ENCODE measurements around the gene RPGR. TPM values are rescaled to one million over a fixed set of nuclear protein-coding genes. Genes with fewer than 3 reads are reported as not detected.
A peak's percentile ranks its signal among the peaks of the same experiment; 100 is the strongest.

Gene RPGR, protein sequence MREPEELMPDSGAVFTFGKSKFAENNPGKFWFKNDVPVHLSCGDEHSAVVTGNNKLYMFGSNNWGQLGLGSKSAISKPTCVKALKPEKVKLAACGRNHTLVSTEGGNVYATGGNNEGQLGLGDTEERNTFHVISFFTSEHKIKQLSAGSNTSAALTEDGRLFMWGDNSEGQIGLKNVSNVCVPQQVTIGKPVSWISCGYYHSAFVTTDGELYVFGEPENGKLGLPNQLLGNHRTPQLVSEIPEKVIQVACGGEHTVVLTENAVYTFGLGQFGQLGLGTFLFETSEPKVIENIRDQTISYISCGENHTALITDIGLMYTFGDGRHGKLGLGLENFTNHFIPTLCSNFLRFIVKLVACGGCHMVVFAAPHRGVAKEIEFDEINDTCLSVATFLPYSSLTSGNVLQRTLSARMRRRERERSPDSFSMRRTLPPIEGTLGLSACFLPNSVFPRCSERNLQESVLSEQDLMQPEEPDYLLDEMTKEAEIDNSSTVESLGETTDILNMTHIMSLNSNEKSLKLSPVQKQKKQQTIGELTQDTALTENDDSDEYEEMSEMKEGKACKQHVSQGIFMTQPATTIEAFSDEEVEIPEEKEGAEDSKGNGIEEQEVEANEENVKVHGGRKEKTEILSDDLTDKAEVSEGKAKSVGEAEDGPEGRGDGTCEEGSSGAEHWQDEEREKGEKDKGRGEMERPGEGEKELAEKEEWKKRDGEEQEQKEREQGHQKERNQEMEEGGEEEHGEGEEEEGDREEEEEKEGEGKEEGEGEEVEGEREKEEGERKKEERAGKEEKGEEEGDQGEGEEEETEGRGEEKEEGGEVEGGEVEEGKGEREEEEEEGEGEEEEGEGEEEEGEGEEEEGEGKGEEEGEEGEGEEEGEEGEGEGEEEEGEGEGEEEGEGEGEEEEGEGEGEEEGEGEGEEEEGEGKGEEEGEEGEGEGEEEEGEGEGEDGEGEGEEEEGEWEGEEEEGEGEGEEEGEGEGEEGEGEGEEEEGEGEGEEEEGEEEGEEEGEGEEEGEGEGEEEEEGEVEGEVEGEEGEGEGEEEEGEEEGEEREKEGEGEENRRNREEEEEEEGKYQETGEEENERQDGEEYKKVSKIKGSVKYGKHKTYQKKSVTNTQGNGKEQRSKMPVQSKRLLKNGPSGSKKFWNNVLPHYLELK
- 2.8 and 6.5 TPM in 2 replicates for polyA plus RNA-seq
- 5.6 and 9.5 TPM in 2 replicates for polyA minus RNA-seq

DNA sequence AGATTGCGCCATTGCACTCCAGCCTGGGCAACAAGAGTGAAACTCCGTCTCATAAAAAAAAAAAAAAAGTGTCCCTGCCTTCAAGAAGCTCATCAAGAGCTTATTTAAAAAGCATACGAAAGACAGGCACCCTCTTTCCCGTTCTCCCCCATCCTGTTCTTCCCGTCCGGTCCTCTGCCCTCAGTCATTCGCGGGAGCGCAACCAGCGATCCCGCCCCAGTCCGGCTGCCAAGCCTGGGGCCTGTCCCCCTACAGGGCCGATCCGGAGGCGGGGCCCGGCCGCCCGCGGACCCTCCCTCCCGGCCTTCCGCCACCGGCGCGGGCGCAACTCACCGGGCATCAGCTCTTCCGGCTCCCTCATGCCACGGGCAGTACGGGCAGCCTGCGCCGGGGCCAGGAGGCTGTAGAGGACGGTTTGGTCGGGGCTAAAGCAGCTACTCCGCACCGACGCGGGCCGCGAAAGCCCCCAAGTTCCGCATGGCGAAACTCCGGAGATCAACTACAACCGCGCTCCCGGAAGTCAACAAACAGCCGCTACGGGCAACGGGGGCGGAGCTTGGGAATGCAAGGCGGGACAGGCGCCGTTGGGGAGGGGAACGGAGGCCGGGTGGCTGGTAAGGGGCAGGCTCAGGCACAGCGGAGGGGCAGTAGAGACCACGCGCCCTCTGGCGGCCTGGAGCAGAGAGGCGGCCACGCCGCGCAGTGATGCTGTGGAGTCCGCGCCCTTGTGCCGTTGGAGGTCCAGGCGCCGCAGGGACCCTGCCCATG is at the start of gene RPGR:
Gene RPGR (minus strand): TSS at position 503 of the 768 bp plus-strand sequence. CDS start 142 bp downstream, at position 361.
- Histone ChIP-seq H3K4me2 (ENCODE audit: low read length) (no peak within 1 kb of the TSS), H3K9ac (ENCODE audit: low read length) (peak within 1 kb of the TSS; percentile 41), H3K9me2 (ENCODE audit: insufficient read depth, low read length) (no peaks in the 10 kb centered on the region), H3K27me3 (ENCODE audit: insufficient read depth, low read depth, low read length) (no peaks in the 10 kb centered on the region), H3F3A (ENCODE audit: insufficient read depth, low read length, poor library complexity, severe bottlenecking) (no peaks in the 10 kb centered on the region), H4K20me1 (ENCODE audit: insufficient read depth) (no peaks in the 10 kb centered on the region), H2AFZ (ENCODE audit: low read depth, low read length) (peak within 1 kb of the TSS; percentile 51), H3K27ac (ENCODE audit: low read length) (no peak within 1 kb of the TSS), H3K36me3 (ENCODE audit: insufficient read depth, low read length) (no peaks in the 10 kb centered on the region), H3K79me2 (replicated peaks; ENCODE audit: insufficient read depth, low read length) (no peaks in the 10 kb centered on the region), H3K4me3 (ENCODE audit: low read length) (peak within 1 kb of the TSS; percentile 83), H3K9me3 (ENCODE audit: low read length) (no peaks in the 10 kb centered on the region)
- TF ChIP-seq RAD21 (conservative IDR thresholded peaks at IDR 0.05) (peak; percentile 69), EP300 (conservative IDR thresholded peaks at IDR 0.05; ENCODE audit: poor library complexity, severe bottlenecking) (peak; percentile 14), SMC3 (conservative IDR thresholded peaks at IDR 0.05; ENCODE audit: poor library complexity) (peak; percentile 77), TAF1 (IDR thresholded peaks at IDR 0.05; ENCODE audit: low read depth) (no peak), EZH2 (IDR thresholded peaks at IDR 0.05; ENCODE audit: borderline replicate concordance, insufficient read depth, low read length, poor library complexity, severe bottlenecking) (no peak), POLR2AphosphoS5 (IDR thresholded peaks at IDR 0.05) (no peak), MXI1 (conservative IDR thresholded peaks at IDR 0.05; ENCODE audit: poor library complexity, severe bottlenecking) (peak; percentile 87)
- TF ChIP-seq, protein P1, sequence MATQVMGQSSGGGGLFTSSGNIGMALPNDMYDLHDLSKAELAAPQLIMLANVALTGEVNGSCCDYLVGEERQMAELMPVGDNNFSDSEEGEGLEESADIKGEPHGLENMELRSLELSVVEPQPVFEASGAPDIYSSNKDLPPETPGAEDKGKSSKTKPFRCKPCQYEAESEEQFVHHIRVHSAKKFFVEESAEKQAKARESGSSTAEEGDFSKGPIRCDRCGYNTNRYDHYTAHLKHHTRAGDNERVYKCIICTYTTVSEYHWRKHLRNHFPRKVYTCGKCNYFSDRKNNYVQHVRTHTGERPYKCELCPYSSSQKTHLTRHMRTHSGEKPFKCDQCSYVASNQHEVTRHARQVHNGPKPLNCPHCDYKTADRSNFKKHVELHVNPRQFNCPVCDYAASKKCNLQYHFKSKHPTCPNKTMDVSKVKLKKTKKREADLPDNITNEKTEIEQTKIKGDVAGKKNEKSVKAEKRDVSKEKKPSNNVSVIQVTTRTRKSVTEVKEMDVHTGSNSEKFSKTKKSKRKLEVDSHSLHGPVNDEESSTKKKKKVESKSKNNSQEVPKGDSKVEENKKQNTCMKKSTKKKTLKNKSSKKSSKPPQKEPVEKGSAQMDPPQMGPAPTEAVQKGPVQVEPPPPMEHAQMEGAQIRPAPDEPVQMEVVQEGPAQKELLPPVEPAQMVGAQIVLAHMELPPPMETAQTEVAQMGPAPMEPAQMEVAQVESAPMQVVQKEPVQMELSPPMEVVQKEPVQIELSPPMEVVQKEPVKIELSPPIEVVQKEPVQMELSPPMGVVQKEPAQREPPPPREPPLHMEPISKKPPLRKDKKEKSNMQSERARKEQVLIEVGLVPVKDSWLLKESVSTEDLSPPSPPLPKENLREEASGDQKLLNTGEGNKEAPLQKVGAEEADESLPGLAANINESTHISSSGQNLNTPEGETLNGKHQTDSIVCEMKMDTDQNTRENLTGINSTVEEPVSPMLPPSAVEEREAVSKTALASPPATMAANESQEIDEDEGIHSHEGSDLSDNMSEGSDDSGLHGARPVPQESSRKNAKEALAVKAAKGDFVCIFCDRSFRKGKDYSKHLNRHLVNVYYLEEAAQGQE (IDR thresholded peaks at IDR 0.05; ENCODE audit: borderline replicate concordance): no peak
- TF ChIP-seq, protein P2, sequence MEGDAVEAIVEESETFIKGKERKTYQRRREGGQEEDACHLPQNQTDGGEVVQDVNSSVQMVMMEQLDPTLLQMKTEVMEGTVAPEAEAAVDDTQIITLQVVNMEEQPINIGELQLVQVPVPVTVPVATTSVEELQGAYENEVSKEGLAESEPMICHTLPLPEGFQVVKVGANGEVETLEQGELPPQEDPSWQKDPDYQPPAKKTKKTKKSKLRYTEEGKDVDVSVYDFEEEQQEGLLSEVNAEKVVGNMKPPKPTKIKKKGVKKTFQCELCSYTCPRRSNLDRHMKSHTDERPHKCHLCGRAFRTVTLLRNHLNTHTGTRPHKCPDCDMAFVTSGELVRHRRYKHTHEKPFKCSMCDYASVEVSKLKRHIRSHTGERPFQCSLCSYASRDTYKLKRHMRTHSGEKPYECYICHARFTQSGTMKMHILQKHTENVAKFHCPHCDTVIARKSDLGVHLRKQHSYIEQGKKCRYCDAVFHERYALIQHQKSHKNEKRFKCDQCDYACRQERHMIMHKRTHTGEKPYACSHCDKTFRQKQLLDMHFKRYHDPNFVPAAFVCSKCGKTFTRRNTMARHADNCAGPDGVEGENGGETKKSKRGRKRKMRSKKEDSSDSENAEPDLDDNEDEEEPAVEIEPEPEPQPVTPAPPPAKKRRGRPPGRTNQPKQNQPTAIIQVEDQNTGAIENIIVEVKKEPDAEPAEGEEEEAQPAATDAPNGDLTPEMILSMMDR (IDR thresholded peaks at IDR 0.05; ENCODE audit: poor library complexity, severe bottlenecking): peak; percentile 77

Data from neural cell (in vitro differentiated cells).